ENCODE results near the gene OR6S1.

Gene OR6S1

GRCh38 chr14:20632831-20633691 lies 8.4 kb downstream of the OR6S1 start:
- DNase-seq (ENCODE audit: low read depth): peak; percentile 93
- peak overlapping the region; percentile 72 for H3K4me3 ChIP-seq (ENCODE audit: low read depth, low read length)
- TF ChIP-seq MAX (IDR thresholded peaks at IDR 0.05; ENCODE audit: low read depth, low read length) (no peak), MYC (IDR thresholded peaks at IDR 0.05; ENCODE audit: low read depth, low read length) (no peak), CTCF (IDR thresholded peaks at IDR 0.05; ENCODE audit: low read depth, low read length) (no peak), POLR2A (IDR thresholded peaks at IDR 0.05; ENCODE audit: extremely low read depth, insufficient read length) (no peak)

GRCh38 chr14:20632448-20632830 lies 9.1 kb downstream of the OR6S1 start:
- DNase-seq (ENCODE audit: low read depth): peak; percentile 50
- TF ChIP-seq MAX (IDR thresholded peaks at IDR 0.05; ENCODE audit: low read depth, low read length) (0 out of 2 replicates have a peak, but pooled peaks have one; percentile 9), MYC (IDR thresholded peaks at IDR 0.05; ENCODE audit: low read depth, low read length) (no peak)
- peak overlapping the region; percentile 72 for H3K4me3 ChIP-seq (ENCODE audit: low read depth, low read length)

- DNase-seq (ENCODE audit: low read depth): peak; percentile 60
- peak overlapping the region; percentile 72 for H3K4me3 ChIP-seq (ENCODE audit: low read depth, low read length)
- TF ChIP-seq POLR2A (IDR thresholded peaks at IDR 0.05; ENCODE audit: extremely low read depth, insufficient read length): no peak
Measured at GRCh38 chr14:20631880-20632389, 9.6 kb downstream of the OR6S1 start.

- peak; percentile 68 for DNase-seq (ENCODE audit: low read depth)
- H3K4me3 ChIP-seq (ENCODE audit: low read depth, low read length): peak overlapping the region; percentile 72
- TF ChIP-seq MYC (IDR thresholded peaks at IDR 0.05; ENCODE audit: low read depth, low read length): no peak
- TF ChIP-seq CTCF (IDR thresholded peaks at IDR 0.05; ENCODE audit: low read depth, low read length): no peak
- TF ChIP-seq MAX (IDR thresholded peaks at IDR 0.05; ENCODE audit: low read depth, low read length): no peak
- TF ChIP-seq POLR2A (IDR thresholded peaks at IDR 0.05; ENCODE audit: extremely low read depth, insufficient read length): no peak
Measured at GRCh38 chr14:20631023-20631879, 10.2 kb downstream of the OR6S1 start.

GRCh38 chr14:20630340-20631022 lies 11.0 kb downstream of the OR6S1 start:
- TF ChIP-seq MYC (IDR thresholded peaks at IDR 0.05; ENCODE audit: low read depth, low read length) (no peak), CTCF (IDR thresholded peaks at IDR 0.05; ENCODE audit: low read depth, low read length) (no peak), MAX (IDR thresholded peaks at IDR 0.05; ENCODE audit: low read depth, low read length) (no peak), POLR2A (IDR thresholded peaks at IDR 0.05; ENCODE audit: extremely low read depth, insufficient read length) (no peak)
- DNase-seq (ENCODE audit: low read depth): peak; percentile 69
- H3K4me3 ChIP-seq (ENCODE audit: low read depth, low read length): peak overlapping the region; percentile 69

GRCh38 chr14:20628063-20628854 lies 13.2 kb downstream of the OR6S1 start:
- no peak overlapping the region for H3K4me3 ChIP-seq (ENCODE audit: low read depth, low read length)
- no peak for TF ChIP-seq POLR2A (IDR thresholded peaks at IDR 0.05; ENCODE audit: extremely low read depth, insufficient read length)
- TF ChIP-seq MYC (IDR thresholded peaks at IDR 0.05; ENCODE audit: low read depth, low read length): no peak
- TF ChIP-seq MAX (IDR thresholded peaks at IDR 0.05; ENCODE audit: low read depth, low read length): no peak
- no peak for TF ChIP-seq CTCF (IDR thresholded peaks at IDR 0.05; ENCODE audit: low read depth, low read length)

More at GRCh38 chr14:20628063-20628854, 13.2 kb downstream of the OR6S1 start:
- no peak for DNase-seq (ENCODE audit: low read depth)

All from NB4 (cell line).